GM12892 (cell line): ENCODE data around the gene HIBCH.
"Not testable (repeated sequence)": the region's sequence is repeated elsewhere in the genome, so short reads cannot be mapped to it uniquely, and the experiment has no call there.

Experiments used
- DNase-seq: peaks from one replicate; pipeline ENCODE4 v3.0.0; 2011; ENCODE audit not compliant: insufficient read length
- FAIRE-seq: peaks from 2 replicates; lab custom pipeline; 2011; peaks lifted over from hg19 to GRCh38; lab: Jason Lieb, UNC
- POLR2A ChIP-seq: IDR thresholded peaks from 2 replicates; pipeline ENCODE4 v1.6.1; 2011; ENCODE audit warnings: low read depth, low read length, control low read depth
- POLR2AphosphoS5 ChIP-seq: IDR thresholded peaks from 2 replicates; pipeline ENCODE4 v1.6.1; 2011; ENCODE audit warnings: low read depth, low read length, control low read depth
- TAF1 ChIP-seq: IDR thresholded peaks from 2 replicates; pipeline ENCODE4 v1.6.1; 2011; ENCODE audit warnings: low read depth, mild to moderate bottlenecking, control low read depth, low read length, borderline replicate concordance

The HIBCH gene

GRCh38 chr2:190336420-190336819 lies 16.8 kb upstream of the HIBCH start:
- no peak for TF ChIP-seq POLR2A
- TF ChIP-seq POLR2AphosphoS5 = no peak
- no peak for TF ChIP-seq TAF1
- no peak for FAIRE-seq
- no peak for DNase-seq

GRCh38 chr2:190335584-190335983 lies 16.0 kb upstream of the HIBCH start:
- FAIRE-seq, DNase-seq: not testable (repeated sequence)

- FAIRE-seq (no peak), DNase-seq (no peak)
- no peak for TF ChIP-seq POLR2AphosphoS5
Observed at GRCh38 chr2:190335225-190335559, 15.6 kb upstream of the HIBCH start.

GRCh38 chr2:190334479-190335224 lies 15.0 kb upstream of the HIBCH start:
- no peak for TF ChIP-seq POLR2A
- TF ChIP-seq POLR2AphosphoS5 = no peak
- TF ChIP-seq TAF1 = no peak
- DNase-seq (no peak), FAIRE-seq (no peak)

- DNase-seq = no peak
- TF ChIP-seq POLR2A (no peak), POLR2AphosphoS5 (no peak), TAF1 (no peak)
Observed at GRCh38 chr2:190333928-190334327, 14.3 kb upstream of the HIBCH start.

GRCh38 chr2:190333395-190333794 lies 13.8 kb upstream of the HIBCH start:
- no peak for FAIRE-seq
- TF ChIP-seq TAF1 = no peak
- no peak for DNase-seq

More at GRCh38 chr2:190333928-190334327, 14.3 kb upstream of the HIBCH start:
- no peak for FAIRE-seq

GRCh38 chr2:190328573-190329147 lies 9.0 kb upstream of the HIBCH start:
- FAIRE-seq = no peak
- TF ChIP-seq POLR2AphosphoS5 = no peak
- TF ChIP-seq TAF1 = no peak
- TF ChIP-seq POLR2A = no peak
- no peak for DNase-seq

- no peak for TF ChIP-seq TAF1
- TF ChIP-seq POLR2A = no peak
- TF ChIP-seq POLR2AphosphoS5 = no peak
- FAIRE-seq (no peak), DNase-seq (no peak)
Observed at GRCh38 chr2:190327867-190328572, 8.4 kb upstream of the HIBCH start.

- TF ChIP-seq TAF1 = no peak
- TF ChIP-seq POLR2A = no peak
- TF ChIP-seq POLR2AphosphoS5 = no peak
Observed at GRCh38 chr2:190325588-190325987, 6.0 kb upstream of the HIBCH start.

GRCh38 chr2:190323406-190323805 lies 3.8 kb upstream of the HIBCH start:
- no peak for TF ChIP-seq POLR2A
- TF ChIP-seq TAF1 = no peak
- TF ChIP-seq POLR2AphosphoS5 = no peak
- no peak for DNase-seq
- no peak for FAIRE-seq

More at GRCh38 chr2:190325588-190325987, 6.0 kb upstream of the HIBCH start:
- FAIRE-seq (no peak), DNase-seq (no peak)

GRCh38 chr2:190320696-190321095 lies 1.1 kb upstream of the HIBCH start:
- DNase-seq (no peak), FAIRE-seq (no peak)
- no peak for TF ChIP-seq TAF1
- TF ChIP-seq POLR2AphosphoS5 = 0 out of 2 replicates have a peak, but pooled peaks have one; percentile 38
- peak; percentile 44 for TF ChIP-seq POLR2A

GRCh38 chr2:190318931-190319554 lies 583 bp downstream of the HIBCH start:
- TF ChIP-seq TAF1 = no peak
- TF ChIP-seq POLR2A = no peak
- TF ChIP-seq POLR2AphosphoS5 = no peak
- FAIRE-seq (peak; percentile 17), DNase-seq (no peak)
